Breast epithelium (tissue), 4 donors: ENCODE results near the gene BTG1. TPM values are rescaled to one million over a fixed set of nuclear protein-coding genes. Genes with fewer than 3 reads are reported as not detected.

Source experiments
- DNase-seq, 2 donors: peaks; one replicate each; pipeline ENCODE4 v3.0.0-alpha.2; 2019; ENCODE audit warnings: low spot score in 2 of 2
- H3K27ac ChIP-seq, 2 donors: fragments of 200-600 bp; sonication (generic) in 1 of 2; one replicate each; pipeline ENCODE4 v1.5.1; 2016 to 2019; ENCODE audit warnings: mild to moderate bottlenecking in 1 of 2
- H3K27me3 ChIP-seq, 2 donors: fragments of 200-600 bp; sonication (generic) in 1 of 2; one replicate each; pipeline versions ENCODE4 v1.5.1 to v1.6.0; 2017 to 2019; ENCODE audit warnings: control low read depth in 1 of 2, mild to moderate bottlenecking in 1 of 2
- H3K36me3 ChIP-seq: fragments of 200-600 bp; one replicate; pipeline ENCODE4 v1.5.1; 2019
- H3K4me1 ChIP-seq, 2 donors: fragments of 200-600 bp; sonication (generic); one replicate each; pipeline ENCODE4 v1.5.1; 2016 to 2019; ENCODE audit warnings: control low read depth in 1 of 2
- H3K4me3 ChIP-seq, 3 donors: fragments of 200-600 bp; sonication (generic); 1 replicate in 2 of 3; 2 replicates in 1 of 3; pipeline ENCODE4 v1.5.1; 2016 to 2019; ENCODE audit warnings: mild to moderate bottlenecking in 3 of 3, moderate library complexity in 2 of 3
- H3K9me3 ChIP-seq, 2 donors: fragments of 200-600 bp; sonication (generic) in 1 of 2; one replicate each; pipeline ENCODE4 v1.5.1; 2016 to 2019; ENCODE audit warnings: control low read depth in 1 of 2
- POLR2A ChIP-seq: fragments of 450-650 bp; IDR thresholded peaks from one replicate; pipeline ENCODE4 v1.6.1; 2016; ENCODE audit warnings: antibody characterized with exemption, mild to moderate bottlenecking, moderate library complexity
- POLR2AphosphoS5 ChIP-seq, 3 donors: sonication (generic); formaldehyde crosslinking; IDR thresholded peaks; one replicate each; pipeline ENCODE4 v1.6.1; 2017; ENCODE audit warnings: antibody characterized with exemption in 3 of 3
- intact Hi-C: fragments of 100-400 bp; cut with DNase I; formaldehyde crosslinking; loops from one replicate; pipeline ENCODE4 v1.15.1; 2023; ENCODE audit warnings: low total_unique reads
- total RNA-seq, 3 donors: library from RNA; depleted of rRNA; stranded (reverse); fragments of >200 nt; gene quantifications; one replicate each; pipeline ENCODE4 v1.1.0, GENCODE V29; 2016
- TF ChIP-seq, protein P1 (sequence below), 3 donors: fragments of 450-650 bp; IDR thresholded peaks; one replicate each; pipeline ENCODE4 v1.5.1; 2016 to 2017; ENCODE audit warnings: antibody characterized with exemption in 3 of 3, mild to moderate bottlenecking in 3 of 3, moderate library complexity in 3 of 3

Gene BTG1
- total RNA-seq, 3 donors from 2014 or later = 83.9 to 106 (median 96.3) TPM

DNA sequence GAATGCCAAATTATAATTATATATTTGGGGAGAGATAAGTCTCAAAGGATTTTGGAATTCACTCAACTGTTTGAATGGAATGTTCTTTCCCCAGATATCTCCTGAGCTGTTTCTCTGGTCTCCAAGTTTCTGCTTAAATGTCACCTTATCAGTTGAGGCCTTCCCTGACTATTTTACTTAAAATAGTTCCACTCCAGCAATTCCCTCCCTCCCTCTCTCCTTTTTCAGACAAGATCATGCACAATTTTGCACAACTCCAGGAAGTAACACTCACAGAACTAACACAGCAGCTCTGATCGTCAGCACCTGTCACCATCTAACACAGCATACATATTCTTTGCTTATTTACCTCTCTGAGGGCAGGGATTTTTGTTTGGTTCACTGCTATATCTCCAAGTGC, 12.5 kb downstream of the BTG1 start:
- TF ChIP-seq, protein P1, sequence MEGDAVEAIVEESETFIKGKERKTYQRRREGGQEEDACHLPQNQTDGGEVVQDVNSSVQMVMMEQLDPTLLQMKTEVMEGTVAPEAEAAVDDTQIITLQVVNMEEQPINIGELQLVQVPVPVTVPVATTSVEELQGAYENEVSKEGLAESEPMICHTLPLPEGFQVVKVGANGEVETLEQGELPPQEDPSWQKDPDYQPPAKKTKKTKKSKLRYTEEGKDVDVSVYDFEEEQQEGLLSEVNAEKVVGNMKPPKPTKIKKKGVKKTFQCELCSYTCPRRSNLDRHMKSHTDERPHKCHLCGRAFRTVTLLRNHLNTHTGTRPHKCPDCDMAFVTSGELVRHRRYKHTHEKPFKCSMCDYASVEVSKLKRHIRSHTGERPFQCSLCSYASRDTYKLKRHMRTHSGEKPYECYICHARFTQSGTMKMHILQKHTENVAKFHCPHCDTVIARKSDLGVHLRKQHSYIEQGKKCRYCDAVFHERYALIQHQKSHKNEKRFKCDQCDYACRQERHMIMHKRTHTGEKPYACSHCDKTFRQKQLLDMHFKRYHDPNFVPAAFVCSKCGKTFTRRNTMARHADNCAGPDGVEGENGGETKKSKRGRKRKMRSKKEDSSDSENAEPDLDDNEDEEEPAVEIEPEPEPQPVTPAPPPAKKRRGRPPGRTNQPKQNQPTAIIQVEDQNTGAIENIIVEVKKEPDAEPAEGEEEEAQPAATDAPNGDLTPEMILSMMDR (IDR thresholded peaks at IDR 0.05) = no peak
- TF ChIP-seq POLR2A (no peak), POLR2AphosphoS5 (IDR thresholded peaks at IDR 0.05) (no peak)
- H3K27ac ChIP-seq = no peak overlapping the region
- H3K4me3 ChIP-seq = peak overlapping the region in 1 of 3 donors; percentile 19
- intact Hi-C loops = no loop called here
- H3K4me1 ChIP-seq = peaks cover 7 to 8% of the 10 kb centered on the region in 2 donors
- no peaks in the 10 kb centered on the region for H3K36me3 ChIP-seq
- no peaks in the 10 kb centered on the region for H3K27me3 ChIP-seq
- no peaks in the 10 kb centered on the region for H3K9me3 ChIP-seq
- no peak for DNase-seq

DNA sequence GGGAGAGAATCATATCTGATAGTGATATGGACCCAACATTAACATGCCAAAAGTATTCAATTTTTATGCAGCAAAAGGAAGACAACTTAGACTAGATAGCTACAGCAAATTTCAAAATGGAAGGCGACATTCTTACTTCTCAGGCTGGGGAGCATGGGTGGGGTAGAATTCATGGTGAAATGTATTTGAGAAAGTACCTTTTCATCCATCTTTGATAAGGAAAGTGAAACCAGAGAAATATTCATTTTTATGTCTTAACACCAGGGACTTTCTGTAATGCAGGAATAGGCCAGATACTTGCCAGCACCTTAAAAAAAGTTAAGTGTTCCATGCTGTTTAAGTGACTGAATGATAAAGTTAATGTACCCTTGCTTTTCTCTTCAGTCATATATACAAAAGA, 13.4 kb downstream of the BTG1 start:
- DNase-seq = no peak
- H3K9me3 ChIP-seq = no peaks in the 10 kb centered on the region
- no peaks in the 10 kb centered on the region for H3K36me3 ChIP-seq
- peaks cover 3 to 8% of the 10 kb centered on the region in 2 donors for H3K4me1 ChIP-seq
- H3K4me3 ChIP-seq = peak overlapping the region in 1 of 3 donors; percentile 20
- intact Hi-C loops = no loop called here
- no peak overlapping the region for H3K27ac ChIP-seq
- TF ChIP-seq, protein P1 (IDR thresholded peaks at IDR 0.05) = no peak
- no peak for TF ChIP-seq POLR2AphosphoS5 (IDR thresholded peaks at IDR 0.05)
- TF ChIP-seq POLR2A = no peak
- no peaks in the 10 kb centered on the region for H3K27me3 ChIP-seq

DNA sequence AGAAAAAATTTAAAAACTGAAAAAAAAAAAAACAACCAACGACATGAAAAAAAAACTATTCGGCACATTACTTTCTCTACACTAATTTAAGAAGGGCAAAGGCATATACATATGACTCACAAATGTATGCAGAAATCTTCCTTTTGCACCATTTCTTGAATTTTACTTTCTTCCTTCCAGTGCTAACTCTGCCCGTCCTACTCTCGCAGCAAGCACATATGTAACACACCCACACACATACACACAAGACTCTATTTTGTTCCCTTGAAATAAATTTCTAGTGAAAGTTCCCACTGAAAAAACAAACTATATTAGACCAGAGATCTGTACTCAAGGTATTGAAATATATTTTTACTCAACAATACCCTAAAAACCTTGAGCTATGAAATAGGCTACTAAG, 14.6 kb downstream of the BTG1 start:
- no peak for TF ChIP-seq POLR2A
- TF ChIP-seq, protein P1 (IDR thresholded peaks at IDR 0.05) = no peak
- TF ChIP-seq POLR2AphosphoS5 (IDR thresholded peaks at IDR 0.05) = no peak
- Histone ChIP-seq H3K27ac (peak overlapping the region in 1 of 2 donors; percentile 1), H3K36me3 (no peaks in the 10 kb centered on the region), H3K27me3 (no peaks in the 10 kb centered on the region), H3K9me3 (no peaks in the 10 kb centered on the region), H3K4me3 (peak overlapping the region in 1 of 3 donors; percentile 7), H3K4me1 (peaks cover 3 to 8% of the 10 kb centered on the region in 2 donors)
- DNase-seq = no peak
- intact Hi-C loops = no loop called here

DNA sequence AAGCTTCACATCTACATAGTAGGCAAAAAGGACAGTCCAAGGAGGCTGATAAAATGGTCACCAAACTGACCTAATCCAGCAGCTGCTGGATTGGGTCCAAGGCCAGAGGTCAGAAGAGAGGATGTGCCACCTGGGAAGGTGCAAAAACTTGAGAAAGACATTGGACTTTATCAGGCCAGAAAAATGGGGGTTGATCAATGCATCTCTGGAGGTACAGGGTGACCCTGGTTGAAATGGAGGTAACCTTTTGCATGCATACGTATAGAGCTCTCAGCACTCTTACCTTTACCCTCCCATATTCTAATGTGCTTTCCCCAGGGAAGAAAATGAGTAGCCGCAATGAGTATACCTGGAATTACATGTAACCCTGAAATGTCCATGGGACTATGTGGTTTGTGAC, 16.0 kb downstream of the BTG1 start:
- Histone ChIP-seq H3K27ac (no peak overlapping the region), H3K36me3 (no peaks in the 10 kb centered on the region), H3K4me1 (peaks cover 3 to 8% of the 10 kb centered on the region in 2 donors), H3K9me3 (no peaks in the 10 kb centered on the region), H3K27me3 (no peaks in the 10 kb centered on the region), H3K4me3 (no peak overlapping the region)
- no peak for DNase-seq
- intact Hi-C loops = no loop called here
- no peak for TF ChIP-seq POLR2AphosphoS5 (IDR thresholded peaks at IDR 0.05)
- TF ChIP-seq POLR2A = no peak
- TF ChIP-seq, protein P1 (IDR thresholded peaks at IDR 0.05) = no peak

DNA sequence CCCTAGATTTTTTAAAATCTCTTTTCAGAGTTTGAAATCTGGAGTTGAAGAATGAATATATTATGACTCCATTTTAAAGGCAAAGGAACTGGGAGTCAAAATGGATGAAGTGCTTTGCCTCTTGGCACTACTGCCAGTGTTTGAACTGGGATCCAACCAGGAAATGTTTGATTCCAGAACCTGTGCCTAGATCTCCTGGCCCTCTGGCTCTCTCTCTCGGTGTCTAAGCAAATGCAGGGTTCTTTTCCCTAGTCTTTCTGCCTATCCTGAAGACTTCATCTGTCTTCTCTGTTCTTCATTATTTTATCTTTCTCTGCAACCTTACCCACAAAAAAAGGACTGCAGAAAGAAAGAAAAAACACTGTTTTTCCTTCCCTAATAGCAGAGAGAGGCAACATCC, 17.0 kb downstream of the BTG1 start:
- peaks cover 0 to under 1% of the 10 kb centered on the region in 2 donors for H3K4me1 ChIP-seq
- no peaks in the 10 kb centered on the region for H3K36me3 ChIP-seq
- H3K4me3 ChIP-seq = no peak overlapping the region
- intact Hi-C loops = no loop called here
- no peak for TF ChIP-seq POLR2AphosphoS5 (IDR thresholded peaks at IDR 0.05)
- TF ChIP-seq POLR2A = no peak
- TF ChIP-seq, protein P1 (IDR thresholded peaks at IDR 0.05) = no peak
- DNase-seq = no peak
- no peaks in the 10 kb centered on the region for H3K27me3 ChIP-seq
- no peak overlapping the region for H3K27ac ChIP-seq
- no peaks in the 10 kb centered on the region for H3K9me3 ChIP-seq
